GM19328 (cell line): ENCODE measurements around the gene OVOL3.

Experiments
- ATAC-seq: cut with Tn5 transposase; IDR thresholded peaks from one replicate; pipeline ENCODE4 v1.9.1; 2021; ENCODE audit warnings: mild to moderate bottlenecking, moderate library complexity; ENCODE audit not compliant: unreplicated experiment

OVOL3 gene

DNA sequence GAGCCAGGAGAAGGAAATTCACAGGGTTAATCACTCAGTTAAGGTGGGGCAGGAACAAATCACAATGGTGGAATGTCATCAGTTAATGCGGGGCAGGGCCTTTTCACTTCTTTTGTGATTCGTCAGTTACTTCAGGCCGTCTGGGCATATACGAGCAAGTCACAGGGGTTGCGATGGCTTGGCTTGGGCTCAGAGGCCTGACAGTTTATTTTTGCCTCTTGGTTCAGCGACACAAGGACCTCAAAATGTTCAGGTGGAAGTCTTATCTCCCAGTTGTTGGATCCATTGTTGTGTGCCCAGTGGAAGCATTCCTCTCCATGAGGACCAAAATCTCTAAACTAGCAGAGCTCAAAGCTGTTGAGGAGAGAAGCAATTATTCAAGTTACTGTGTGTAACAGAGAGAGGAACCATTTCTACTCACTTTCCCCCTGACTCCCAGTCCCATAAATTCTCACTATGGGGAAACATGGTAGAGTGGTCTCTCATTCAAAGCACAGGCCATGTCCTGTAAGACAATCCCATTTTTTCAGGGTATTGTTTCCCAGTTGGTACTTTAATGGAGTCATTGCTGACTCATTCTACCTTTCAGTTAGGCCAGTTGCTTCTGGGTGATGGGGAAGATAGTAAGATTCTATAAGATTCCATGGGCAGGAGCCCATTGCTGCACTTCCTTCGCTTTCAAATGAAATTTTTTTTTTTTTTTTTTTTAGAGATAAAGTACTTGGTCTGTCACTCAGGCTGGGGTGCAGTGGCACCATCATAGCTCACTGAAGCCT, 50.1 kb downstream of the OVOL3 start:
- ATAC-seq: no peak
